ENCODE measurements around the gene GALNT16.

The GALNT16 gene

DNA sequence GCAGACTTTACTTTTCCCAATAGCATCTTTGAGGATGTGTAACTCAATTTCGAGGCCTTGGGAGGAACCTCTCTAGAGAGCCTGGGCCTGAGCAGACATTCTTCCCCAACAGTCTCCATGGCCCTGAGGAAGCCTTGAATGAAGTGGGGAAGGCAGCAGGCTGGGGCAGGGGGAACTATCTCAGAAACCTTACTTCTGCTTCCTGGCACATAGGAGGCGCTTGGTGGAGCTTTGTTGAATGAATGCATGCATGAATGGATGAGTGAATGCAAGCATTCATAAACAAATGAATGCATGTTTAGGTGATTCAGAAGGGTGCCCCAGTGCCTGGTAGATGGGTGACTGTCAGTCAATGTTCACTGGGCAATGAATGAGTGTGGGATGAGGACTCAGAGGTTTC, 58.3 kb downstream of the GALNT16 start:
- TF ChIP-seq, protein P1, sequence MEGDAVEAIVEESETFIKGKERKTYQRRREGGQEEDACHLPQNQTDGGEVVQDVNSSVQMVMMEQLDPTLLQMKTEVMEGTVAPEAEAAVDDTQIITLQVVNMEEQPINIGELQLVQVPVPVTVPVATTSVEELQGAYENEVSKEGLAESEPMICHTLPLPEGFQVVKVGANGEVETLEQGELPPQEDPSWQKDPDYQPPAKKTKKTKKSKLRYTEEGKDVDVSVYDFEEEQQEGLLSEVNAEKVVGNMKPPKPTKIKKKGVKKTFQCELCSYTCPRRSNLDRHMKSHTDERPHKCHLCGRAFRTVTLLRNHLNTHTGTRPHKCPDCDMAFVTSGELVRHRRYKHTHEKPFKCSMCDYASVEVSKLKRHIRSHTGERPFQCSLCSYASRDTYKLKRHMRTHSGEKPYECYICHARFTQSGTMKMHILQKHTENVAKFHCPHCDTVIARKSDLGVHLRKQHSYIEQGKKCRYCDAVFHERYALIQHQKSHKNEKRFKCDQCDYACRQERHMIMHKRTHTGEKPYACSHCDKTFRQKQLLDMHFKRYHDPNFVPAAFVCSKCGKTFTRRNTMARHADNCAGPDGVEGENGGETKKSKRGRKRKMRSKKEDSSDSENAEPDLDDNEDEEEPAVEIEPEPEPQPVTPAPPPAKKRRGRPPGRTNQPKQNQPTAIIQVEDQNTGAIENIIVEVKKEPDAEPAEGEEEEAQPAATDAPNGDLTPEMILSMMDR (conservative IDR thresholded peaks at IDR 0.05; ENCODE audit: low read length) = no peak
- no peak overlapping the region for H3K4me3 ChIP-seq (ENCODE audit: low read length)
- no peak for DNase-seq (ENCODE audit: low read depth)

DNA sequence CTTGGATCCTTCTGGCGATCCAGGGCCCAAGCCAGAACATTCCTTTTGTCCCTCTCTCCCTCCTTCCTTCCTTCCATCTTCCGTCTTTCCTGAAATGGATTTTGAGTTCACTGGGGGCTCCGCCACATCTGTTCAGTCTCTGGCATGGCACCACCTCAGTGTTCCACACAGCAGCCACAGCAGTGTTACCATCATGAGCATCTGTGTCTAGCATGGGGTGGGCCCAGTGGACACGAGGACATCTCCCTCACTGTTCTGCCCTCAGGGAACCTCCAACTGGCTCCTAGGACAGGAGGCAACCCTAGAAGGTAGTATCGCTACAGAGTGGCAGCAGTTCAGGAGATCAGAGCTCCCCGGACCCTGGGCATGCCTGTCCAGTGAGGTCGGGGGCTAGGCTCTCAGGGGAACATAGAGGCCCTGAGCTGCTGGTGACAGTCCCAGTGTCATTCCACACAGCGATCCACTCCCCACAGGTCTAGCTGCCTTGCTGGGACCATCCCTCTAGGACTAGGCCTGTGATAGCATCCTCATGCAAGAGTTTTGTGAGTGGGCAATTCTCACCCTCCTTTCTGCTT, 59.0 kb downstream of the GALNT16 start:
- no peak overlapping the region for H3K4me3 ChIP-seq (ENCODE audit: low read length)
- TF ChIP-seq, protein P1 (conservative IDR thresholded peaks at IDR 0.05; ENCODE audit: low read length) = no peak
- no peak for DNase-seq (ENCODE audit: low read depth)

DNA sequence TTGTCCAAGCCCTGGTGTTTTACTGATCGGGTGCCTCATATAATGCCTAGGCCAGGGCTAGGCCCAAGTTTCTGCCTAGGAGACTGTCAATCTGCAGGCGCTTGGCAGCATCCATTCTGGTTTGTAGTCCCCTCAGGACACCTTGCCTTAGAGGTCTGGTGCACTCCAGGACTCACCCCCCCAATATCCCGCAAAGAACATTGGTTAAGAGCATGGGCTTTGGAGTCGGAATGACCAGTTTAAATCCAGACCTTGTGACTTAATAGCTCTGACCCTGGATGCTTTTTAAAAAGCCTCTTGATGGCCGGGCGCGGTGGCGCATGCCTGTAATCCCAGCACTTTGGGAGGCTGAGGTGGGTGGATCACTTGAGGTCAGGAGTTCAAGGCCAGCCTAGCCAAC, 60.0 kb downstream of the GALNT16 start:
- TF ChIP-seq, protein P1 (conservative IDR thresholded peaks at IDR 0.05; ENCODE audit: low read length) = no peak
- no peak for DNase-seq (ENCODE audit: low read depth)
- H3K4me3 ChIP-seq (ENCODE audit: low read length) = no peak overlapping the region

DNA sequence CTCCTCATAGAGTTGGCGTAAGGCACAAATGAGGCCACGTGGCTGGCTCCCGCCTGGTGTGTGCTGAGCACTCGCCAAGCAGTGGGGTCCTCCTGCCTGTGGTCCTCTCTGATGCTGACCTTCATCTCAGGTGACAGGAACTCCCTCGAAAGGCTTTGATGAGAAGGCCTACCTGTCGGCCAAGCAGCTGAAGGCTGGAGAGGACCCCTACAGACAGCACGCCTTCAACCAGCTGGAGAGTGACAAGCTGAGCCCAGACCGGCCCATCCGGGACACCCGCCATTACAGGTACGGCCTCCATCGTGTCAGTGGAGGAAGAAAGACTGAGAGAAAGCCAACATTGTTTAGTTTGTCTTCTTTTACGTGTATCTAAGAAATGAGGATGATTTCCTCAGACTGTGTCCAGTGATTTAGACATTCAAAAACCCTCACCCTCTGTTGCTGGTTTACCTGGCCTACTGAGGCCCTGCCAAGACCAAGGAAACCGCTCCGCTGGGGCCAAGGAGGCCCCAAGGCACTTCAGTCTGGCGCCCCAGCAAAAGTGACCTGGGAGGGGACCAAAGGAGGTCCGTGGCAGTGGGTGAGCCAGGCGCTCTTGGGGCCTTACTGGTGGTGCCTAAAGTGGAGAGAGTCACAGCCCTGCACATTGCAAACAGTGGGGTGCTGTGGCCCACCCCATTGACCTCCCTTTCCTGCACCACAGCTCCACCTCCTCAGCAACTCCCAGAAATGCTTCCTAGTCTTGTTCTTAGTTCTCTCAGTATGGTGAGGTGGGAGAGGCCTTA, 60.8 kb downstream of the GALNT16 start:
- H3K4me3 ChIP-seq (ENCODE audit: low read length) = no peak overlapping the region
- TF ChIP-seq, protein P1 (conservative IDR thresholded peaks at IDR 0.05; ENCODE audit: low read length) = no peak
- no peak for DNase-seq (ENCODE audit: low read depth)

DNA sequence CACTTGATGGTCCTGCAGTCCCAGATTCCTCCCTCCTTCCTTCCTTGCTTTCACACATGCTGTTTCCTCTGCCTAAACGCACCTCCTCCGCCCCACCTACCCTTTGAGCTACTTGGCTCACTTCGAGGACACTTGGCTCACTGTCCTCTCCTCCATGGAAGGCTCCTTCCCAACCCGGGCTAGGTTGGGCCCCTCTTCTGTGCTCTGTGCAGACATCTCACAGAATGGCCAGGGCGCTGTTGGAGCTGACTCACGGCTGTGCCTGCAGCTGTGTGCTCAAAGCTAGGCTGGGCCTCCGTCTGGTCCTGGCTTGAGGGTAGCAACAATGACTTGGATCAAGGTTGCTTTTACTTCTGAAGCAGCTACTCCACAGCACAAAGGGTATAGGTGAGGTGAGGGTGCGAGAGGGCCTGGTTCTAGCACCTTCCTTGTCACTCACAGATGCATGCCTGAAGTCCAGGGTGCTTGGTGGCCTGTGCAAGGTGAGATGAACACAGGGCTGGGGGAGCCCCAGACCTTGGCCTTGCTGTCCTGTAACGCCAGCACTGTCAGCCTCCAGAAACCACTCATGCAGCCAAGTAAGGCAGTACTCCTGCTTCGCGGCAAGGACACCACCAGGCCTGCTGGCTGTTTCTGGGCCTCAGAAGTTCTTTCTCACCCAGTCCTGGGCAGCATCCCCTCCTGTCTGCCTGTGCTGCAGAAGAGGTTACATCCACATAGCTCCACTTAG, 61.8 kb downstream of the GALNT16 start:
- peak; percentile 12 for DNase-seq (ENCODE audit: low read depth)

DNA sequence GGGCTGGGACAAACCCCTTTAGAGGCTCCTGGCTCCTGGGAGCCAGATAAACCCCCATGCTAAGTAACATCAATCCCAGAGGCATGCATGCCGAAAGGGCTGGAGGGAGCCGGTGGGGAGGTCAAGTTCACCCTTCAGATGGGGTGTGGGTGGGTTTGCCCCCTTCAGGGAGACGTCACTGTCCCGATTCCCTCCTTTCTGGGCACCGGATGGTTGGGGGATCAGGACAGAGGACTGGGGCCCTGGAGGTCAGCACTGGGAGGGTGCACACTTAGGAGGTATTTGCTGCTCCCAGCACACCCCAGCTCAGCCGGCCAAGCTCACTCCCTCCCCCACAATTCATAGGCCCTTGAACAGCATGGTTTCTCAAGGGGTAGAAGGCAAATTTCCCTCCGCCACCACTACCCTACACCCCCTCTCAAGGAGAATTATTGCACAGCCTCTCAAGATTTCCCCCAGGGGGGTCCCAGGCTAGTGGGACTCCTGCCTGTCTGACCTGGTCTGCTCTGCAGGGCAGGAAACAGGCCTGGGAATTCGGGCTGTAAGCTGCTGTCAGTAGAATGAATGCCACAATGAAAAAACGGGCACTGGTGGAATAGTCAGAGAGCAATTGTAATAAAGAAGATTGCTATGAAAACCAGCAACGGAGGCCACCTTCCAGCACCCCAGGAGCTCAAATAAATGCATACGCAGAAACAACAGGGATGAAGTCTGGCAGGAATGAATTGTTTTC, 63.5 kb downstream of the GALNT16 start:
- no peak overlapping the region for H3K4me3 ChIP-seq (ENCODE audit: low read length)
- TF ChIP-seq, protein P1 (conservative IDR thresholded peaks at IDR 0.05; ENCODE audit: low read length) = no peak
- DNase-seq (ENCODE audit: low read depth) = no peak

More for the DNA sequence above, 61.8 kb downstream of the GALNT16 start:
- TF ChIP-seq, protein P1 (conservative IDR thresholded peaks at IDR 0.05; ENCODE audit: low read length) = no peak
- no peak overlapping the region for H3K4me3 ChIP-seq (ENCODE audit: low read length)

Data from AG10803 (cell line).